ENCODE results near the gene CDH13.

DNA sequence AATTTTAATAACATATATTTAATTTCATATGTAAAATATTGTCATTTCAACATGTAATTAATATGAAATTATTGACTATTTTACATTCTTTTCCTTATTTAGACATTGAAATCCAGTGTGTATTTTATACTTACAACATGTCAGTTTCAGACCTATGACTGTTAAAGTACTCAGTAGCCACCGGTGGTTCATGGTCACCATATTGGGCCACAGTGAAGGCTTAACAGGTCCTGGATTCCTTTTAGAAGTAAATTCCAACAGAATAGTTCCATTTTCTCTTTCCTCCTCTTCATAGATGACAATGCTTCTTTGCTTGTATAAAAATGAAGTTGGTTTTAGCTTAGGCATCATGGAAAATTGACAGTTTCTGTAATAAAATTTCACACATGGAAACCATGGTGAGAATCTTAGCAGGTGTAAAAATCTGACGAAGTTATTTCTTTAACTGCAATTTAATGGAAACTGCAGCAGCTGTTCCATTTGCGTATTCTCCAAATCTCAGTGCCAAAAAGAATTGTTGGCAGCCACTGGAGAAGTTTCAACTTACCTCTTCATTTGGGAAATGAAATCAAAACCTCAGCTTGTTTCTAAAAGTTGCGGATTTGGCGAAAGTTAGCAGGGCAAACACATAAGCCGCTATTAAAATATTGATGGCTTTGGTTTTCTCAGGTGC is 231.1 kb downstream of the CDH13 start:
- TF ChIP-seq MAFK (IDR thresholded peaks at IDR 0.05; ENCODE audit: partially characterized antibody) (no peak), HDAC2 (IDR thresholded peaks at IDR 0.05) (no peak), NFE2L2 (conservative IDR thresholded peaks at IDR 0.05; ENCODE audit: low read length) (no peak), POLR2AphosphoS2 (conservative IDR thresholded peaks at IDR 0.05; ENCODE audit: low read length) (no peak), POLR2A (IDR thresholded peaks at IDR 0.05; ENCODE audit: low read length) (no peak), NR3C1 (IDR thresholded peaks at IDR 0.05) (no peak), RAD21 (conservative IDR thresholded peaks at IDR 0.05 in 1 of 2, IDR thresholded peaks at IDR 0.05 in 1 of 2) (no peak)
- TF ChIP-seq, protein P1, sequence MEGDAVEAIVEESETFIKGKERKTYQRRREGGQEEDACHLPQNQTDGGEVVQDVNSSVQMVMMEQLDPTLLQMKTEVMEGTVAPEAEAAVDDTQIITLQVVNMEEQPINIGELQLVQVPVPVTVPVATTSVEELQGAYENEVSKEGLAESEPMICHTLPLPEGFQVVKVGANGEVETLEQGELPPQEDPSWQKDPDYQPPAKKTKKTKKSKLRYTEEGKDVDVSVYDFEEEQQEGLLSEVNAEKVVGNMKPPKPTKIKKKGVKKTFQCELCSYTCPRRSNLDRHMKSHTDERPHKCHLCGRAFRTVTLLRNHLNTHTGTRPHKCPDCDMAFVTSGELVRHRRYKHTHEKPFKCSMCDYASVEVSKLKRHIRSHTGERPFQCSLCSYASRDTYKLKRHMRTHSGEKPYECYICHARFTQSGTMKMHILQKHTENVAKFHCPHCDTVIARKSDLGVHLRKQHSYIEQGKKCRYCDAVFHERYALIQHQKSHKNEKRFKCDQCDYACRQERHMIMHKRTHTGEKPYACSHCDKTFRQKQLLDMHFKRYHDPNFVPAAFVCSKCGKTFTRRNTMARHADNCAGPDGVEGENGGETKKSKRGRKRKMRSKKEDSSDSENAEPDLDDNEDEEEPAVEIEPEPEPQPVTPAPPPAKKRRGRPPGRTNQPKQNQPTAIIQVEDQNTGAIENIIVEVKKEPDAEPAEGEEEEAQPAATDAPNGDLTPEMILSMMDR (IDR thresholded peaks at IDR 0.05), result no peak
- TF ChIP-seq, protein P2, sequence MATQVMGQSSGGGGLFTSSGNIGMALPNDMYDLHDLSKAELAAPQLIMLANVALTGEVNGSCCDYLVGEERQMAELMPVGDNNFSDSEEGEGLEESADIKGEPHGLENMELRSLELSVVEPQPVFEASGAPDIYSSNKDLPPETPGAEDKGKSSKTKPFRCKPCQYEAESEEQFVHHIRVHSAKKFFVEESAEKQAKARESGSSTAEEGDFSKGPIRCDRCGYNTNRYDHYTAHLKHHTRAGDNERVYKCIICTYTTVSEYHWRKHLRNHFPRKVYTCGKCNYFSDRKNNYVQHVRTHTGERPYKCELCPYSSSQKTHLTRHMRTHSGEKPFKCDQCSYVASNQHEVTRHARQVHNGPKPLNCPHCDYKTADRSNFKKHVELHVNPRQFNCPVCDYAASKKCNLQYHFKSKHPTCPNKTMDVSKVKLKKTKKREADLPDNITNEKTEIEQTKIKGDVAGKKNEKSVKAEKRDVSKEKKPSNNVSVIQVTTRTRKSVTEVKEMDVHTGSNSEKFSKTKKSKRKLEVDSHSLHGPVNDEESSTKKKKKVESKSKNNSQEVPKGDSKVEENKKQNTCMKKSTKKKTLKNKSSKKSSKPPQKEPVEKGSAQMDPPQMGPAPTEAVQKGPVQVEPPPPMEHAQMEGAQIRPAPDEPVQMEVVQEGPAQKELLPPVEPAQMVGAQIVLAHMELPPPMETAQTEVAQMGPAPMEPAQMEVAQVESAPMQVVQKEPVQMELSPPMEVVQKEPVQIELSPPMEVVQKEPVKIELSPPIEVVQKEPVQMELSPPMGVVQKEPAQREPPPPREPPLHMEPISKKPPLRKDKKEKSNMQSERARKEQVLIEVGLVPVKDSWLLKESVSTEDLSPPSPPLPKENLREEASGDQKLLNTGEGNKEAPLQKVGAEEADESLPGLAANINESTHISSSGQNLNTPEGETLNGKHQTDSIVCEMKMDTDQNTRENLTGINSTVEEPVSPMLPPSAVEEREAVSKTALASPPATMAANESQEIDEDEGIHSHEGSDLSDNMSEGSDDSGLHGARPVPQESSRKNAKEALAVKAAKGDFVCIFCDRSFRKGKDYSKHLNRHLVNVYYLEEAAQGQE (IDR thresholded peaks at IDR 0.05), result no peak
- TF ChIP-seq, protein P3, sequence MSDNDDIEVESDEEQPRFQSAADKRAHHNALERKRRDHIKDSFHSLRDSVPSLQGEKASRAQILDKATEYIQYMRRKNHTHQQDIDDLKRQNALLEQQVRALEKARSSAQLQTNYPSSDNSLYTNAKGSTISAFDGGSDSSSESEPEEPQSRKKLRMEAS (IDR thresholded peaks at IDR 0.05), result no peak
